HFF-Myc (cell line): Measurements from ENCODE around the gene GNRHR.
"Not testable (repeated sequence)": the region's sequence is repeated elsewhere in the genome, so short reads cannot be mapped to it uniquely, and the experiment has no call there.

Source experiments
- DNase-seq: peaks from one replicate; pipeline ENCODE4 v3.0.0-alpha.2; 2011; ENCODE audit warnings: low read depth; ENCODE audit errors: extremely low read depth
- H3K4me3 ChIP-seq: replicated peaks from 2 replicates; pipeline ENCODE4 v1.5.1; 2011; ENCODE audit warnings: low read depth, mild to moderate bottlenecking, control low read depth, low read length
- CTCF ChIP-seq: IDR thresholded peaks from 2 replicates; pipeline ENCODE4 v1.5.1; 2012; ENCODE audit warnings: mild to moderate bottlenecking, low read depth, low read length, control low read depth; ENCODE audit errors: missing control alignments

The GNRHR gene

DNA sequence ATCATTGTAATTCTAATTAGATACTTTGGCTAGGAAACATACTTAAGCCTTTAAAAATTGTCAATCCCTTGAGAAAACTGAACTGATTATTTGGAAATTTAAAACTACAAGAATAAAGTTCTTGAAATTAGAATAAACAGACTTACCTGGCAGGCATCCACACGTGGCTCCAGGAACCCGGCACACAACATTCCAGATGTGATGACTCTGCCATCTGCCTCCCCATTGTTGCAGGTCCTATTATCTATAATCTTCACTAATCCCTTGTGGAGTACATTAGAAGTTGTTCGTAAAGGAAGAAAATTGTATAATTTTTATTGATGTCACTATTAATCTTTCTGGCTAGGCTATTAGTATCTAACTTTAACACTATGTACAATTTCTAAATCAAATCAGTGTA is 16.2 kb upstream of the GNRHR start:
- DNase-seq, result no peak
- no peak for TF ChIP-seq CTCF

GRCh38 chr4:67765928-67766327 is 11.7 kb upstream of the GNRHR start:
- no peak for TF ChIP-seq CTCF
- no peak overlapping the region for H3K4me3 ChIP-seq
- no peak for DNase-seq

More for the DNA sequence above, 16.2 kb upstream of the GNRHR start:
- H3K4me3 ChIP-seq, result no peak overlapping the region

DNA sequence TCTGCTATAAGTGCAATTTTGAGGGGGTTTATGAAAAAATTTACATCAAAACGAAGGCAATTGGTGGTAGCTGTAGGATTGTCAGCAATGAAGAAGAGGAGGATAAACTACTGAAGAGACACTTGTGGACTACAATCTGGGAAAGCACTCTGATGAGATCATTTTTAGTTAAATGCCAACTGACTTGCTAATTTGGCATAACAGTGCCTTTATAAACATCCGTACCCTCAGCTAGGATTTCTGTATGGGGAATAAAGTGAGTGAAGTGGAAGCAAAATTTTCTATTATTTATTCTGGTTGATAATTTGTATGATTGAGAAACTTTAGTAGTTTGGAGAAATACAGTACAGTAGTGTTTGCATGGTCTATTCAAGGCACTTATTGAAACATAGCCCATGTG is 11.2 kb upstream of the GNRHR start:
- no peak overlapping the region for H3K4me3 ChIP-seq
- DNase-seq, result no peak
- no peak for TF ChIP-seq CTCF

GRCh38 chr4:67764183-67764582 is 10.0 kb upstream of the GNRHR start:
- H3K4me3 ChIP-seq, result no peak overlapping the region
- no peak for TF ChIP-seq CTCF
- DNase-seq, result no peak

DNA sequence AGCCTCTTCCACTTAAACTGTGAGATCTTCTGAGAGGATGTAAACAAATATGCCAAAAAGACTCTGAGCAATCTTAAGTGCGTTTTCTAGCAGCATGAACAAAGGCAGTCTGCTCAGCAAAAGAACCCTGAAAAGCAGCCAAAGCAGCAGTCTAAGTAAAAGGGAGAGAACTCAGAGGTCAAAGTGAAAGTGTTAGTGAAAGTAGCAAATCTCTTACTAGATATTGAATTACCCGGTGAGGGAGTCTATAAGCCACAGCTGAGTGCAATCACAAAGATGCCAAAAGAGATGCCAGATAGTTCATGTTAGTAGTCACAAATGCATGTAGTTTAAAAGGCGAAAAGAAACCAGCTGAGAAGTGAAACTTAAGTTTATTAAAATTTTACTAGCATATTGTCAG is 7.9 kb upstream of the GNRHR start:
- DNase-seq, result no peak
- H3K4me3 ChIP-seq, result no peak overlapping the region
- no peak for TF ChIP-seq CTCF

GRCh38 chr4:67756991-67757390 is 2.8 kb upstream of the GNRHR start:
- H3K4me3 ChIP-seq, DNase-seq: not testable (repeated sequence)

DNA sequence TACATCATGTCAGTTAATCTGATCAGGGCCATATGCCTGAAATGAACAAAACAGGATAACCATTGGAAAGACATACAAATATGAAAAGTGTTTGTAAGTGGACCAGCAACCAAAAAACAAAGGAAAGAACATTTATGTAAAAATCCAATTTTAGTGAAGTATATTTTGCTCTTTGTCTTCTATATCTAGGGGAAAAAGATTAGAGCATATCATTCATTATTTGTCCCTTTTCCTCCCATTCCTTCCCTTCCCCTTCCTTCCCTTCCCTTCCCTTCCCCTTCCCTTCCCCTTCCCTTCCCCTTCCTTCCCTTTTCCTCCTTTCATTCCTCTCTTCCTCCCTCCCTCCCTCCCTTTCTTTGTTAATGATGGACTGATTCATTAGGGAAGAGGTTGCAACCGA is 1.8 kb upstream of the GNRHR start:
- TF ChIP-seq CTCF, result no peak
- no peak for DNase-seq

More for the DNA sequence above, 1.8 kb upstream of the GNRHR start:
- no peak overlapping the region for H3K4me3 ChIP-seq
